GM18909 (cell line): ENCODE data around the gene MAPRE2.

Experiments used
- ATAC-seq: cut with Tn5 transposase; IDR thresholded peaks from one replicate; pipeline ENCODE4 v1.9.1; 2021; ENCODE audit warnings: mild to moderate bottlenecking; ENCODE audit not compliant: unreplicated experiment, poor library complexity

The MAPRE2 gene

DNA sequence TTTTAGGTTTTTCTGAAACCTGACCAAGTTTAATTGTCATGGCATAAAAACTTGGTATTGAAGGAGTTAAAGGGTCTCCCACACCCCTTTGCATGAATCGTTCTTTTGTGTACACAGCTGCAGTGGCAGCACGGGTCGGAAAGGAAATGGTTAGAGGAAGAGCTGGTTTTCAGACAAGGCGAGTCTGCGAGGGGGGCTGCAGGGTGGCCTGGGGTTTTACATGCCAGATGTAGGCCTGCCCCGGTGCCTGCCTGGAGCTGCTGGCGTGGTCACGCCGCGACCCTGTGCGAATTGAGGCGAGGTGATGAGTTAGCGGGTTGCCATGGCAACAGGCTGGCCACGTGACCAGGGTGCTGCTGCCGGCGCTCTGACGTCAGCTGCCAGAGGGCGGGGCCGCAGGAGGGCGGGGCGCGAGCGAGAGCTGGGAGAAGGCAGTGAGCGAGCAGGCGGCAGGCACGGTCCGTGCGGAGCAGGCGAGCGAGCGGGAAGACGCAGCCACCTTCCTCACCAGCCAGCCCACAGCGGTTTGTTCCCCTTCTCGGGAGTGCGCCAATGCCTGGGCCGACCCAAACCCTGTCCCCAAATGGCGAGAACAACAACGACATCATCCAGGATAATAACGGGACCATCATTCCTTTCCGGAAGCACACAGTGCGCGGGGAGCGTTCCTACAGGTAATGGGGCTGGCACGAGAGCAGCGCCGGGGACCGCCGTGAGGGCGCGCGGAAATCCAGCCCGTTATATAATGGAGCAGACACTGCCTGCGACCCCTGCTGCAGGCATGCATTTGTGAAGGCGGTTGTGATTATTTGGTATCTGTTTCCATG lies at the start of gene MAPRE2:
Gene MAPRE2, plus strand, starts transcription at position 426 of the 827 bp plus-strand sequence. Its CDS starts 127 bp downstream, at position 553.
- peak; percentile 84 for ATAC-seq

DNA sequence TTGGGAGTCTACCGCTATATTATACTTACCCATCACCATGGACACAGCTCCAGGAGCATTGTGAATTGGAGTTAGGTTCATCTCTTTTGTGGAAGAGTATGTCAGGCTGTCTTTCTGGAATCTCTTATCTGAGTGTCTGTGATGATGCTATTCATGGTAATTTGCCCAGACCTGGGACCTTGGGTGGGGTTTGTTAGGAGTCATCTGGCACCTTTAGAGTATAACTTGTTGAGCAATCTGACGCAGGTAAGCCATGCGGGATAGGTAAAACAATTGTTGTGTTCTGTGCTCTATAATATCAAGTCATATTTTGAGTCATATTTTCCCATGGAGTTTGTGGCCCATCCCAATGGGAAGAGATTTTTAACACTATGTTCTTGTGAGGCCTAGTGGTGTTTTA lies 49.7 kb upstream of the MAPRE2 start:
- ATAC-seq, result no peak

DNA sequence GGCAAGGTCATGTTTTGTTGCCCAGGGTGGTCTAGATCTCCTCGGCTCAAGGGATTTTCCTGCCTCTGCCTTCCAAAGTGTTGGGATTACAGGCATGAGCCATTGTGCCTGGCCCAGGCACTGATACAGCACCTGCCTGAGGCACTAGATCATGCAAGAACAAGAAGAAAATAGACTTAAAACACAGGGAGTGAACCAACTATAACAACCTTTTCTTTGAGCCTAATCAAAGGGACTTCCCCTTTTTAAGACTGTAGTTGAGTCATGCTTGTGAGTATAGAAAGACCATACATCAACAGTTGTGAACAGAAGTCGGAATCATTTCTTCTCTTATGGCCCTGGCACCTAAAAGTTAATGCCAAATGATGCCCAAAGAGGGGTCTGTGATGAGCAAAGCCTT lies 47.9 kb upstream of the MAPRE2 start:
- no peak for ATAC-seq

DNA sequence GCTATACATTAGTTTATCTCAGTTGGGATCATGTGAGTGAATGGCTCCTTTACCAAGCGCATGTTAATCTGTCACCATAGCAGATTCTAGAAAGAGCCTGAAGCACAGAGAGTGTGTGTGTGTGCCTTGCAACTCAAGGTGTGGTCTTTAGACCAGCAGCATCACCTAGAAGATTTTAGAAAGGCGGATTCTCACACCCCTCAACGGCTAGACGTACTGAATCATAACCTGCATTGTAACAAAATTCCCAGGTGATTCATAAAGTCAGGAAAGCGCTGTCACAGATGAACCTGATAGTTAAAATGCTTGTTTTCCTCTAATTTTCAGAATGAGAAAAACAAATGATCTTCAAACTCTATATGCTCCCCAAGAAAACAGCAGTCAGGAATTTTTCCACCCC lies 45.5 kb upstream of the MAPRE2 start:
- no peak for ATAC-seq

DNA sequence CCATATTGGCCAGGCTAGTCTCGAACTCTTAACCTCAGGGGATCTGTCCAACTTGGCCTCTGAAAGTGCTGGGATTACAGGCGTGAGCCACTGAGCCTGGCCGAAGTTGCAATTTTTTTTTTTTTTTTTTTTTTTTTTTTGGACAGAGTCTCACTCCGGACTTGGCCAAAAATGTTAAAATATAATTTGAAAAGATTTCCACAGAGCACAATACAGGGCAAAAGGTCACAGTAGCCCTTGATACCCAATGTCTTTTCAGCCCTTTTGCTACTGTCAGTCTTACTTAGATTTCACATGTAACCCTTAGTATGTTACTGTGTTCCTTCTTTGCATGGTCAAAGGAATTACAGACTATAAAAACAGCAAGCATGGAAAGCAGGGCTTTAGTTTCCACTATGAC lies 42.6 kb upstream of the MAPRE2 start:
- ATAC-seq, result no peak

DNA sequence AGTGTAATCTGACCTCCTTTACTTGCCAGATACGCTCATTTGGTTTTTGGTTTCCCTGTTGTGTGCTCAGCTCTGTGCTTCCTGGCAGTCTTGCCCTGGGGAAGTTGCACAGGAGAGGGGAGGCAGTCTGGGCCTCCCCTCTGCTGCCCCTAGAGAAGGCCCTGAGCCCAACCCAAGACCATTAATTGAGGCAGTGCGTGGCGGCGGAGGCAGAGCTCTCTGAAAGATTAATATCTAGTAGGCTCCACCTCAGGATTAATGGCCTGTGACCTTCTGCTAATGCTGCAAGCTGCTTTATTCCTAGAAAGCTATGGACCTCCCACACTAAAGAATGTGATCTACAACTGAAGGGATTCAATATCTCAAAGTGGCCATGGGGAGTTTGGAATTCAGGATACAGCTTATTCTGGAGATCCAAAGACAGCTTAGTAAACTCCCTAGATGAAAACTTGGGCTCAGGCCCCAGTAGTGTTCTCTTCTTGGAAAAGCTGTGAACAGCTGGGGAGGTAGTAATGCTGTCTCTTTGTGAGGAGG lies 41.4 kb upstream of the MAPRE2 start:
- no peak for ATAC-seq

DNA sequence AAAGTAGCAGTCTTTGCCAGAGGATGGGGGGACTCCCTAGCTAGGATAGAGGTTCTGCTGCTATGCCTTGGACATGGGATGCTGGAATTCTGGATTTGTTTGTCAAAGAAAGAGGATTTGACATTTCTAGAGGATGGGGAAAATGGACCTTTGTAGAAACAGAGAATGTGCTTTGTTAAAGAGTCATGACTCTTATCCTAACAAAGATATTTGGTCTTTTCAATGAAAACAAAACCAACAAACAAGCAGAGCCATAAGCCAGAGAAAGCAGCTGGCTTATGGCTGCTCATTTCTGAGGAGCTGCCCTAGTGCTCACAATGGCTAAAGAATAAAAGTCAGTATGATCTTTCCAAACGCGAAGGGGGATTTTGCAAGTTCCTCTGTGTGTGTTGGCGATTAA lies 40.8 kb upstream of the MAPRE2 start:
- ATAC-seq, result no peak

DNA sequence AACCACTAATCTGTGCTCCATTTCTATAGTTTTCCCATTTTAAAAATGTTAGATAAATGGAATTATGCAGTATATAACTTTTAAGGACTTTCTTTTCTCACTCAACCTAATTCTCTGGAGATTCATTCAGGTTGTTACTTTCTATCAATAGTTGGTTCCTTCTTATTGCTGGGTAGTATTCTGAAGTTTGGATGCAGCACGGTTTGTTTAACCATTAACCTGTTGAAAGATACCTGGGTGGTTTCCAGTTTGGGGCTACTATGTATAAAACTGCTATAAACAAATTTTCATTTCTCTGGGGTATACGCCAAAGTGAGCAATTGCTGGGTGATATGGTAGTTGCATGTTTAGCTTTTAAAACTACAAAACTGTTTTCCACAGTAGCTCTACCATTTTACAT lies 39.1 kb upstream of the MAPRE2 start:
- ATAC-seq, result no peak

DNA sequence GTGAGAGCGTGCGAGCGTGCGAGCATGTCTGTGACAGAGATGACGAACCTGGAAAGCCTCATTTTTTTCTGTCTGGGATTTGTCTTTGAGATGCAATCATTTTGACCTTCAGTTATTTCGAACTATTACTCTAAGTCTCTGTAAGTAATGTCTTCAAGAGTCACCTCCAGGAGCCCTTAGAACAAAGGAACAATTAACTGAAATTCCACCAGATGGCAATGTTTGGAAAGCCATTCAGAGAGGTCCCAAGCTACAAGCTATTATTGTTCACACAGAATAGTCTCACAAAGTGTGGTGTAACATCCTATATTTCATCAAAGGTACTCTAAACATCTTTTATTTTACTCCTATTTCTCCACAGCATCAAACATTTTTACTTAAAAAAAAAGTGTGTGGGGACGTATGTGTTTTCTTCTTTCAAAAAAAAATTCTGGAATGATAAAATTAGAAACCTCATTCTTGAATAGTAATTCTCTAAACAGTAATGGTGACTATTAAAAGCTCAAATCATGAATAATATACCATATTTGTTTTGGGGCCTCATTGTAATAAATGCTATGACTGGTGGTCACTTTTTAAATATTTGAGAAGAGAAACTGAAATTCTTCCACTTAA lies 35.1 kb upstream of the MAPRE2 start:
- ATAC-seq, result peak; percentile 82

DNA sequence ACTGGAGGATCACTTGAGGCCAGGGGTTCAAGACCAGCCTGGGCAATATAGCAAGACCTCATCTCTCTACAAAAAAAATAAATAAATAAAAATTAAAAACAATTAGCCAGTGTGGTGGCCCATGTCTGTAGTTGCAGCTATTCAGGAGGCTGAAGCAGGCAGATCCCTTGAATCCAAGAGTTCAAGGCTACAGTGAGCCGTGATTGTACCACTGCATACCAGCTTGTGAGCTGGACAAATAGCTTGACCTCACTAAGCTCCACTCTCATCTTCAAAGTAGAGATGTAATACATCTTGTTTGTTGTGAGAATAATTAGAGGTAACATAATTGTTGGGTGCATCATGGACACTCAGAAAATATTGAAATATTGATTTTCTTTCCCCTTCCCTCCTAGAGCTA lies 31.1 kb upstream of the MAPRE2 start:
- ATAC-seq, result no peak

DNA sequence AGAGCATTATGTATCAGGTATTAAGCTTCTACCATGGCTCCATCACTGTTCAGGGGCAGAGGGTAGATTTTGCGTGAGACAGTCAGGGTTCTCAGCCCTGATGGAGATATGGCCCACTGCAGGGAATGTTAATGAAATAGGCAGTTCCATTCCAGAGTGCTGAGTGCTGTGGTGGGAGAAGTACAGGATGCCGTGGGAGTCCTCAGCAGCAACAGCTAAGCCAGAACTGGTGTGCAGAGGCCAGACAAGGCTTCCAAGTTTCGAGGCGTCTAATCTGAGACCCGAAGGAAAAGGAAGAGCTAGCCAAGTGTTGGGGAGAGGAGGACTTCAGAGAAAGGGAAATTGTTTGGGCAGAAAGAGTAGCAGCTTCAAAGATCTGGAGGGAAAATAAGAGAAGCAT lies 30.2 kb upstream of the MAPRE2 start:
- ATAC-seq, result no peak

DNA sequence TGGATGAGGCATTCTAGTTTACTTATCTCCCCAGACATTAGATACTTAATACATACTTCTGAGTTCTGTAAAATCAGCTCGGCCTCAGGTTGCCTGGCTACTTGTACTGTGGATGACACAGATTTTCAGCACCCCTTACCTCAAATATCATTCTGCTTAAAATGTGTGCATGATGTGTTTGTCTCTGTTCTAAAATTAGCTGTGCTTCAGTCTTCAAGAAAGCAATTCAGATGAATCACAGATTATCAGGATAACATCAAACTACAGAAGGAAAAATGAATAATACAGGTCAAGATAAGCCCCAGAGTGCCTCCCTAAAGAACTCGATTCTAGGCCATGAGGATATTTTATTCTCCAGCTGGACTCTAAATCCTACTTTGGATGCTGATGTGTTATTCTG lies 21.3 kb upstream of the MAPRE2 start:
- no peak for ATAC-seq

DNA sequence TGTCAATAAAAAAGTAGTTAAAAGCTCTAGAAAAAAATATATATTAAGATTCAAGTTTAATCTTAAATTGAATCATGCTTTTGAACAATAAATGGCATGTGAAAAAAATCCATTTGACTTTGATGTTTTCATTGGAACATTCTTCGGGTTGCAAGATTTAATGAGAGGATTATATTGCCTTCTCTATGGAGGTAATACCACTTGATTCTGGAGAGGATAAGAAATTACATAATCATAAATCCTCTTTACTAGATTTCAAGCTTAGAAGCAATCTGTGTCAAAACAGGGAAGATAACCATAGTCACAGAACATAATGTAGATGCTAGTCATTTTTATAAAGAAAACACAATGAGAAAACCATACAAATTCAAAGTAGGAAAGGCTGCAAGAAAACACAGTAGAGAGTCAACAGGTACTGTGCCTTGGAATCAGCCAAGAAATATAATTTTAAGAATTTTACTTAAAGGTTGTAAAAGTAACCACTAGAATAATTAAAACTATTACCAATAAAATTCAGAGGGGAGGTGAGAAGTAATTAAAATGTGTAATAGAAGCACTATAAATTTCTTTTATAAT lies 18.7 kb upstream of the MAPRE2 start:
- no peak for ATAC-seq

DNA sequence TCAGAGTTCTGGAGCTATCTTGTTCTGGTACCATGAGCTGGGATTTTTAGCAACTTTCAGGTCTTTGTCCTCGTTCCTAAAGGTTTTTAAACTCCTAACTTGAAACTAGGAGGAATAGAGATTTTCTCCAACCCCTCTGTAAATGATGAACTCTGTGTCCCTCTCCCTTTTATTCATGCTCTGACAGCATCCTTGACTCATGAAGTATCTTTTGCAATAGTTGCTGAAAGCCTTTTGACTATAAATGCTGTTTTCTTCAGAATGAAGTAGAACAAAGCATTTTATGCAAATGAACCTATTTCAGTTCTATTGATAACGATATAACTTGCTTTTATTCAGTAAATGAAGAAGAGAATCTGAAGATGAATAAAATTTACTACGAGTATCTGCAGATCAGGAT lies 17.0 kb upstream of the MAPRE2 start:
- no peak for ATAC-seq

DNA sequence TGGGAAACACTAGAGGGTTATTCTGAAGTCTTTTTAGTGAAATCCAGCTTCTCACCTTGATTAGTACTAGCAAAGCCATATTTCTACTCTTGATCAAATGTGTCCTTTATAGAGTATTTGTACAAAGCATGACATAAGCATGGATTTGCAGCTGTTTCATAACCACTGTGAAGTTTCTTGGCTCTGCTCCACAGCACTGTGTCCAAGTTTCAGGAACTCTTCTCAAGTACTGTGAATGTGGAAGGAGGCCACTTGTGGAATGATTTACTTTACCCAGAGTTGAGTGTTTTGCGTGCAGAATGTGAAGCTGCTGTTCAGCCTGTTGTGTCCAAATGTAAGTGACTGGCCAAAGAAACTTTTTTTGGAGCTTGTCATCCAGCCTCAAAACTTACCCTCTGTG lies 16.2 kb upstream of the MAPRE2 start:
- ATAC-seq, result no peak

DNA sequence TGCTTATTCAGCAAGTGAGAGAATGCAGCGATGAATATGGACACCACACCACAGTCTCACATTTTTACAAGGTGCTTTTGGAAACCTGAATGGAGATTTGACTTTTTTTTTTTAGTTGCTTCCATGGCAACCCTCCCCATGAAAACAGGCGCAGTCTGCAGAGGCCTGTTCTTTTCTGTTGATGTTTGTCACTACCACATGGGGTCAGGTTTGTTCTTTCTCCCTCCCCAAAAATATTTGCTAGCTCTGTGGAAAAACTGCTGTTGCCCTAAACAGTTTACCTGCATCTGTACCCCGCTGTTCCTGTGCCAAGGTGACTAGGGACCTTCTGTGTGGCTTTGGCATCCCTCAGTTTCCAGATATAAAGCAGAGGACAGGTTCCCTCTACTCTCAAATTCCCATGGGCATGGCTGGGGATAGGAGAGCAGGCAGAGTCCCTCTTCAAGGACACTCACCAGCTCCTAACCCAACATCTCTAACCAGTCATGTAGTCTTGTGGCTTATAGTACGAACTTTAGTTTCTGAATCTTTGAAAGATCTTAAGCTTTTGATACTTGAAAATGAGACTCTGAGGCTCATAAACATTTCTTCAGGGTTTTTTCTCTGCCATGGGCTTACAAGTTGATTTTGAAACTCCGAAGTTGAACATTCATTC lies 14.7 kb upstream of the MAPRE2 start:
- ATAC-seq, result no peak

DNA sequence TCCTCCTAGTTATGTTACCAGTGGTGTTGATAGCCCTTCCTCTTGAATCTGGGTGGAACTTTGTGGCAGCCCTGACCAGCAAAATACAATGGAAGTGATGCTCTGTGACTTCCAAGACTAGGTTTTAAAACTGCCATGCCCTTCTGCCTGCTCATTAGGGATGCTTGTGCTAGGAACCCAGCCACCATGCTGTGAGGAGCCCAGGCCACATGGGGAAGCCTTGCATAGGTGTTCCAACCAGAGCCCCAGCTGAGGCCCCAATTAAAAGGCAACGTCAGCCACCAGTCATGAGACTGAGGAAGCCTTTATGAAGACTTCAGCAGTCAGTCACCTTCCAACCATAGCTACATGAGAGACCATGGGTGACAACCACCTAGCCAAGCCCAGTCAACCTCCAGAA lies 14.0 kb upstream of the MAPRE2 start:
- no peak for ATAC-seq

DNA sequence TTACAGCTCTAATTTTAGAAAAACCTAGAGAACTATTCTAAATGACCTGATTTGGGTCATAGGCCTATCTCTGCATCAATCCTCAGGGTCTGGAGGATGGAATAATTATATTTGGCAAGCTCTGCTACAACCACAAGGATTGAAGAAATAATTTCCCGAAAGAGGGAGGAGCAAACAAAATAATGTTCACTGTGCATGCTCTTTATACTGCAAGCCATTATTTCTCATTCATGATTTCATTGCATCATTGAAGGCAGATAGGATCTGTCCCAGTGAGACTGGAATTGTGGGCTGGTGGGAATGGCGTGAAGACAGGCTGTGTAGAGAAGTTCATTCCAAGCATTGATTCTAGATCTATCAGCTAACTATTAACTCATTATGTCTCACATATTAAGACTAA lies 12.7 kb upstream of the MAPRE2 start:
- no peak for ATAC-seq

DNA sequence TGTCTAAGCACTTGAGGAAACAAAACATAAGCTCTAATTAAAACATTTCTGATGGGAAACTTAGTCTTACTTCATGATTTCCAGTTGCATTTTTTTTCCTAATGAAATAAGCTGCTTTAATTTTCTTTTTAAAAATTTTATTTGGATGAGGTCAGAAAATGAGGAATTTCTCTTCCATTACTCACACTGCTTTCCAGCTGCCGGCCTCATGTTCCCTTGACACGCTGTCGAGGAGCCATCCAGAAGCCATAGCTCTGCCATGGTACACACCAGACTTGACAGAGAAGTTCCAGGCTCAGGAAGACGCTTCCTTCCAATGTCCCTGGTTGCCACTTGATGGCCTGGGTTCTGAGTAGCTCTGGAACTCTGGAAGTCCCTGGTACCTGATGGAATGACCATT lies 12.1 kb upstream of the MAPRE2 start:
- ATAC-seq, result no peak

DNA sequence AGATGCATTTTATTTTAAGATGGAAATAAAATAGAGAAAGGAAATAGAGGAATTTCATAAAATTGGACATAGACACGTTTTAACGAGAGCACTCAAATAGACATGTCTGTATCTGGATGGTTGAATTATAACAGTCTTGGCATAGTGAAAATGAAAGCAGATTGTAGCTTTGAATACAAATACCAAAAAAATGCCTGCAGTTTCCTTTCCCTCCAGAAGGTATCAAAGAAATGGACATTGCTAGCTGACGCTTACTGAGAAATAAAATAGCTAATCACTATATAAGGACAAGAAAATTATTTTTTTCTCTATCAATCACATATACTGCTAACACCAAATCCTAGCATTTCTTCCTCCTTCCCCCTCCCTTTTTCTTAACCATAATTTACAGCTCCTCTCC lies 11.4 kb upstream of the MAPRE2 start:
- peak; percentile 86 for ATAC-seq
